ENCODE measurements around the gene THAP8. TPM values are rescaled to one million over a fixed set of nuclear protein-coding genes. Genes with fewer than 3 reads are reported as not detected.

THAP8 gene
- polyA plus RNA-seq, 3 donors: 2.4 to 6.0 (median 3.1) TPM

DNA sequence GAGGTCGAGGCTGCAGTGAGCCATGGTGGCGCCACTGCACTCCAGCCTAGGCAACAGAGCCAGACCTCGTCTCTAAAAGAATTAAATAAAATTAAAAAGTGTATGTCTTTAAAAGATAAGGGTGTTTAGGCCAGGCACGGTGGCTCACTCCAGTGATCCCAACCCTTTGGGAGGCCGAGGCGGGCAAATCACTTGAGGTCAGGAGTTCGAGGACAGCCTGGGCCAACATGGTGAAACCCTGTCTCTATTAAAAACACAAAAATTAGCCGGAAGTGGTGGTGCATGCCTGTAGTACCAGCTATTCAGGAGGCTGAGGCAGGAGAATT is 66.6 kb downstream of the THAP8 start:
- Histone ChIP-seq H3K4me2 (replicated peaks; ENCODE audit: extremely low read depth, low read length, poor library complexity, severe bottlenecking) (peak overlapping the region; percentile 79), H3K27me3 (ENCODE audit: control insufficient read depth in 2 of 2, insufficient read depth in 2 of 2, low read length in 2 of 2) (peaks cover 0 to 3% of the 10 kb centered on the region in 2 donors), H3K36me3 (replicated peaks in 1 of 2; ENCODE audit: control insufficient read depth in 1 of 2, insufficient read depth in 2 of 2, low read length in 2 of 2) (no peaks in the 10 kb centered on the region), H3K9me3 (replicated peaks in 1 of 2; ENCODE audit: control insufficient read depth in 1 of 2, insufficient read depth in 1 of 2, low read length in 2 of 2) (no peaks in the 10 kb centered on the region), H3K27ac (ENCODE audit: low read depth in 1 of 2, low read length in 2 of 2) (no peak overlapping the region), H3K4me1 (ENCODE audit: control insufficient read depth in 1 of 2, insufficient read depth in 2 of 2, low read length in 2 of 2) (peaks cover 13 to 16% of the 10 kb centered on the region in 2 donors), H3K9ac (ENCODE audit: insufficient read depth, low read length, poor library complexity, severe bottlenecking) (peak overlapping the region; percentile 57), H2AFZ (ENCODE audit: insufficient read depth, low read depth, low read length, poor library complexity, severe bottlenecking) (peak overlapping the region; percentile 86), H3K4me3 (replicated peaks in 1 of 3; ENCODE audit: low read depth in 2 of 3, low read length in 3 of 3) (peak overlapping the region; percentile 33 to 76 (median 40)), H4K20me1 (ENCODE audit: insufficient read depth, low read length) (no peaks in the 10 kb centered on the region), H3K79me2 (ENCODE audit: insufficient read depth, low read length) (no peaks in the 10 kb centered on the region)
- H3K9me3 Mint-ChIP-seq: peaks cover 3 to 11% (median 7%) of the 10 kb centered on the region in 7 donors
- TF ChIP-seq, protein P1, sequence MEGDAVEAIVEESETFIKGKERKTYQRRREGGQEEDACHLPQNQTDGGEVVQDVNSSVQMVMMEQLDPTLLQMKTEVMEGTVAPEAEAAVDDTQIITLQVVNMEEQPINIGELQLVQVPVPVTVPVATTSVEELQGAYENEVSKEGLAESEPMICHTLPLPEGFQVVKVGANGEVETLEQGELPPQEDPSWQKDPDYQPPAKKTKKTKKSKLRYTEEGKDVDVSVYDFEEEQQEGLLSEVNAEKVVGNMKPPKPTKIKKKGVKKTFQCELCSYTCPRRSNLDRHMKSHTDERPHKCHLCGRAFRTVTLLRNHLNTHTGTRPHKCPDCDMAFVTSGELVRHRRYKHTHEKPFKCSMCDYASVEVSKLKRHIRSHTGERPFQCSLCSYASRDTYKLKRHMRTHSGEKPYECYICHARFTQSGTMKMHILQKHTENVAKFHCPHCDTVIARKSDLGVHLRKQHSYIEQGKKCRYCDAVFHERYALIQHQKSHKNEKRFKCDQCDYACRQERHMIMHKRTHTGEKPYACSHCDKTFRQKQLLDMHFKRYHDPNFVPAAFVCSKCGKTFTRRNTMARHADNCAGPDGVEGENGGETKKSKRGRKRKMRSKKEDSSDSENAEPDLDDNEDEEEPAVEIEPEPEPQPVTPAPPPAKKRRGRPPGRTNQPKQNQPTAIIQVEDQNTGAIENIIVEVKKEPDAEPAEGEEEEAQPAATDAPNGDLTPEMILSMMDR (IDR thresholded peaks at IDR 0.05): no peak
- no peaks in the 10 kb centered on the region for H3K36me3 Mint-ChIP-seq
- peak overlapping the region in 1 of 7 donors; percentile 70 for H3K27ac Mint-ChIP-seq
- WGBS (ENCODE audit: insufficient coverage): 17% methylated on average over 1 of the region's 8 CpGs
- DNase-seq: no peak
- peaks cover 11 to 29% (median 25%) of the 10 kb centered on the region in 3 donors for H3K27me3 Mint-ChIP-seq (ENCODE audit: low read depth in 3 of 3)
- peaks cover 17% of the 10 kb centered on the region for H3K4me1 Mint-ChIP-seq
- intact Hi-C loops (cut with micrococcal nuclease): no loop called here
- peak overlapping the region; percentile 93 for H3K4me3 Mint-ChIP-seq

DNA sequence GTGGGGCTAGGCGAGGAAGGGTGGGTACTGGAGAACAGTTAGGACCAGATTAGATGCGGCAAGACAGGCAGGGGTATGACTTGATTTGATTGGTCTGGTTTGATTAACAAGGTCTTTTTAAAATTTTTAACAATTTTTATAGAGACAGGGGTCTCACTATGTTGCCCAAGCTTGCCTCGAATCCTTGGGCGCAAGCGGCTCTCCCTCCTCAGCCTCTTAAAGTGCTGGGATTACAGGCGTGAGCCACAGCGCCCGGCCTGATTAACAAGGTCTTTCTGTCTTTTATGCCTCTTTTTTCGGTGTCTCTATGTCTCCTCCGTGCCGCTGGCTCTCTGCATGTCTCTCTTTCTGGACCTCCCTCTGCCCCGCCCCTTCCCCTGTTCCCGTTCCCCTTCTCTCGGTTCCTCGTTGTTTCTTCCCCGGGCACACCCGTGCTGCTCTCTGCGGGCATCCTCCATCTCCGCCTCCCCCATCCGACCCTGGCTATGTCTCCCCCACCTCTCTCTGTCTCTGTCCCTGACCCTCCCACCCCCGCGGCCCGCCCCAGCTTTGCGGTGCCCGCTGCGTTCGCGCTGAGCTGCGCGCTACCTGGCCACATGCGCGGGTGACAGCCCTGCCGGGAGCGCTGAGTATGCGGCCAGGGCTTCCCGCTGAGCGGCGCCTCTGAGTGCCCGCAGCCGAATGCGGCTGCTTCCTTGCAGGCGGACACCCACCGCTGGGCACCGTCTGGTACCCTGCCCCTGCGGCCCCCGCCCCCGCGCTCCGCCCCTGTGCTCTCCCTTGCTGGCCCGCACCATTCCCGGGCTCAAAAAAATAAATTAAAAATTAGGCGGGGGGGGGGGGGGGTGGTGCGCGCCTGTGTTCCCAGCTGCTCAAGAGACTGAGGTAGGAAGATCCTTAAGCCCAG is 67.2 kb downstream of the THAP8 start:
- H3K4me3 ChIP-seq (replicated peaks in 1 of 3; ENCODE audit: low read depth in 2 of 3, low read length in 3 of 3): peak overlapping the region; percentile 33 to 76 (median 40)
- no peak overlapping the region for H3K27ac ChIP-seq (ENCODE audit: low read depth in 1 of 2, low read length in 2 of 2)
- H3K36me3 ChIP-seq (replicated peaks in 1 of 2; ENCODE audit: control insufficient read depth in 1 of 2, insufficient read depth in 2 of 2, low read length in 2 of 2): no peaks in the 10 kb centered on the region
- H3K27me3 ChIP-seq (ENCODE audit: control insufficient read depth in 2 of 2, insufficient read depth in 2 of 2, low read length in 2 of 2): peaks cover 0 to 3% of the 10 kb centered on the region in 2 donors
- H3K4me1 ChIP-seq (ENCODE audit: control insufficient read depth in 1 of 2, insufficient read depth in 2 of 2, low read length in 2 of 2): peaks cover 13 to 16% of the 10 kb centered on the region in 2 donors
- Mint-ChIP-seq H3K4me1 (peaks cover 17% of the 10 kb centered on the region), H3K27ac (peak overlapping the region in 5 of 7 donors; percentile 2 to 89 (median 77)), H3K9me3 (peaks cover 3 to 11% (median 7%) of the 10 kb centered on the region in 7 donors), H3K27me3 (ENCODE audit: low read depth in 3 of 3) (peaks cover 15 to 29% (median 26%) of the 10 kb centered on the region in 3 donors), H3K4me3 (peak overlapping the region; percentile 93), H3K36me3 (no peaks in the 10 kb centered on the region)
- H4K20me1 ChIP-seq (ENCODE audit: insufficient read depth, low read length): no peaks in the 10 kb centered on the region
- 7% methylated on average over 37 of the region's 54 CpGs for WGBS (ENCODE audit: insufficient coverage)
- TF ChIP-seq, protein P1 (IDR thresholded peaks at IDR 0.05): no peak
- H3K4me2 ChIP-seq (replicated peaks; ENCODE audit: extremely low read depth, low read length, poor library complexity, severe bottlenecking): peak overlapping the region; percentile 79
- peak; percentile 39 to 44 (median 41) for DNase-seq
- H2AFZ ChIP-seq (ENCODE audit: insufficient read depth, low read depth, low read length, poor library complexity, severe bottlenecking): peak overlapping the region; percentile 86
- no peaks in the 10 kb centered on the region for H3K9me3 ChIP-seq (replicated peaks in 1 of 2; ENCODE audit: control insufficient read depth in 1 of 2, insufficient read depth in 1 of 2, low read length in 2 of 2)
- H3K9ac ChIP-seq (ENCODE audit: insufficient read depth, low read length, poor library complexity, severe bottlenecking): peak overlapping the region; percentile 57
- intact Hi-C loops (cut with micrococcal nuclease): no loop called here
- no peaks in the 10 kb centered on the region for H3K79me2 ChIP-seq (ENCODE audit: insufficient read depth, low read length)

All from CD14-positive monocyte (primary cell).